Upper lobe of left lung (tissue), 4 donors: ENCODE results near the gene JMJD1C.

Experiments
- POLR2A ChIP-seq, 4 donors: fragments of 450-650 bp; IDR thresholded peaks; one replicate each; pipeline ENCODE4 v1.5.1; 2016 to 2017; ENCODE audit warnings: antibody characterized with exemption in 4 of 4, mild to moderate bottlenecking in 2 of 4
- POLR2AphosphoS5 ChIP-seq, 2 donors: sonication (generic); formaldehyde crosslinking; IDR thresholded peaks; one replicate each; pipeline ENCODE4 v1.5.1; 2017; ENCODE audit warnings: antibody characterized with exemption in 2 of 2

DNA sequence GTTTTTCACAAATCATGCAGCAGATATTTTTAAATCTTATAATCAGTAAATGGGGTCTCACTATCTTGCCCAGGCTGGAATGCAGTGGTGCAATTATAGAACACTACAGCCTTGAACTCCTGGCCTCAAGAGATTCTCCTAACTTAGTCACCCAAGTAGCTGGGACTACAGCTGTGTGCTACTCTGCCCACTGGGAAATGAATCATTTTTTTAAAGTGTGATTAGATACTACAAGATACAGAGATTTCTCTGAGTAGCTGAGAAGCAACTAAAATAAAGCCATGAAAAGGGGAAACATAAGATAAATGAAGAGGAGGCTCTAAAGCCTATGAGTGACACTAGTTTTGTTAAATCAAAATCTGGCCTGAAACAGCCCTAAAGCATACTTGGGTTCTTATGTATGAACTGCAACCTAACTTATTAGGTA lies 119.7 kb downstream of the JMJD1C start:
- TF ChIP-seq POLR2AphosphoS5 (IDR thresholded peaks at IDR 0.05) (no peak), POLR2A (IDR thresholded peaks at IDR 0.05) (no peak)
